A673 (cell line): Measurements from ENCODE around the gene LPO. TPM values are rescaled to one million over a fixed set of nuclear protein-coding genes. Genes with fewer than 3 reads are reported as not detected.

Experiments used
- BruUV-seq: library from RNA; stranded (reverse); fragments of 400-500 nt; replicated peaks from 2 replicates; lab custom pipeline; 2021; lab: Mats Ljungman, UMichigan
- CTCF ChIA-PET: fragments of 300-600 bp; sonication (Branson Sonifier 250); formaldehyde crosslinking; loops from one replicate; lab custom pipeline; 2022; ENCODE audit warnings: antibody characterized with exemption; lab: Charles Lee
- POLR2A ChIA-PET: fragments of 300-600 bp; sonication (Branson Sonifier 250); formaldehyde crosslinking; loops from one replicate; lab custom pipeline; 2022; ENCODE audit warnings: antibody characterized with exemption; ENCODE audit not compliant: low non-redundant PET; lab: Charles Lee
- DNase-seq: peaks from one replicate; pipeline ENCODE4 v3.0.0-alpha.2; 2015; ENCODE audit warnings: low spot score
- H3K27ac ChIP-seq: fragments of 200-600 bp; sonication (generic); 2 replicates; pipeline ENCODE4 v1.5.1; 2016; ENCODE audit warnings: mixed run types, low read depth, mild to moderate bottlenecking, mixed read lengths, antibody characterized with exemption, low read length; ENCODE audit not compliant: poor library complexity, severe bottlenecking
- H3K27me3 ChIP-seq: fragments of 200-600 bp; sonication (generic); replicated peaks from 2 replicates; pipeline ENCODE4 v1.6.1; 2017; ENCODE audit warnings: mixed run types, low read depth, mild to moderate bottlenecking, mixed read lengths, antibody characterized with exemption, low read length; ENCODE audit not compliant: insufficient read depth, poor library complexity
- H3K36me3 ChIP-seq: fragments of 200-600 bp; sonication (generic); 2 replicates; pipeline ENCODE4 v1.6.1; 2016; ENCODE audit warnings: mixed run types, mild to moderate bottlenecking, mixed read lengths, antibody characterized with exemption, low read length; ENCODE audit not compliant: insufficient read depth, poor library complexity, severe bottlenecking
- H3K4me1 ChIP-seq: fragments of 200-600 bp; sonication (generic); 2 replicates; pipeline ENCODE4 v1.6.1; 2017; ENCODE audit warnings: mixed run types, mild to moderate bottlenecking, mixed read lengths, antibody characterized with exemption, low read length; ENCODE audit not compliant: insufficient read depth, poor library complexity, severe bottlenecking
- H3K4me3 ChIP-seq: fragments of 200-600 bp; sonication (generic); 2 replicates; pipeline ENCODE4 v1.5.1; 2016; ENCODE audit warnings: low read depth, mixed run types, mild to moderate bottlenecking, mixed read lengths, low read length; ENCODE audit not compliant: poor library complexity, severe bottlenecking
- H3K9me3 ChIP-seq: fragments of 200-600 bp; sonication (generic); 2 replicates; pipeline ENCODE4 v1.6.1; 2016; ENCODE audit warnings: mixed run types, low read depth, mild to moderate bottlenecking, mixed read lengths, antibody characterized with exemption, low read length; ENCODE audit not compliant: poor library complexity, severe bottlenecking
- CTCF ChIP-seq: fragments of 300-800, 200-600 bp; sonication (generic); conservative IDR thresholded peaks from 2 replicates; pipeline ENCODE4 v1.5.1; 2017; ENCODE audit warnings: low read depth, mild to moderate bottlenecking, antibody characterized with exemption, low read length, moderate library complexity, mixed read lengths
- EZH2 ChIP-seq: fragments of 200-600 bp; sonication (generic); IDR thresholded peaks from 2 replicates; pipeline ENCODE4 v1.6.1; 2017; ENCODE audit warnings: borderline replicate concordance, low read depth, mild to moderate bottlenecking, mixed read lengths, antibody characterized with exemption, low read length; ENCODE audit not compliant: poor library complexity, severe bottlenecking
- intact Hi-C: fragments of 100-400 bp; cut with micrococcal nuclease; formaldehyde crosslinking; loops from one replicate; pipeline ENCODE4 v1.10.0; 2022; ENCODE audit not compliant: unreplicated experiment
- total RNA-seq: library from RNA; stranded (reverse); gene quantifications from 2 replicates; pipeline ENCODE4 v1.2.3, GENCODE V29; 2021

LPO gene
- total RNA-seq, 1 experiment from 2014 or later, result 0.34 TPM

- intact Hi-C loops, result no loop called here
- POLR2A ChIA-PET, result no interaction called here
- BruUV-seq, result no TSS peak
- TF ChIP-seq CTCF (no peak), EZH2 (no peak)
- DNase-seq, result no peak
- Histone ChIP-seq H3K9me3 (no peaks in the 10 kb centered on the region), H3K36me3 (no peaks in the 10 kb centered on the region), H3K27me3 (peaks cover 21% of the 10 kb centered on the region), H3K4me1 (no peaks in the 10 kb centered on the region), H3K27ac (no peak overlapping the region), H3K4me3 (no peak overlapping the region)
- CTCF ChIA-PET, result no interaction called here
These were observed 29.9 kb downstream of the LPO start for GRCh38 chr17:58268326-58268725.

DNA sequence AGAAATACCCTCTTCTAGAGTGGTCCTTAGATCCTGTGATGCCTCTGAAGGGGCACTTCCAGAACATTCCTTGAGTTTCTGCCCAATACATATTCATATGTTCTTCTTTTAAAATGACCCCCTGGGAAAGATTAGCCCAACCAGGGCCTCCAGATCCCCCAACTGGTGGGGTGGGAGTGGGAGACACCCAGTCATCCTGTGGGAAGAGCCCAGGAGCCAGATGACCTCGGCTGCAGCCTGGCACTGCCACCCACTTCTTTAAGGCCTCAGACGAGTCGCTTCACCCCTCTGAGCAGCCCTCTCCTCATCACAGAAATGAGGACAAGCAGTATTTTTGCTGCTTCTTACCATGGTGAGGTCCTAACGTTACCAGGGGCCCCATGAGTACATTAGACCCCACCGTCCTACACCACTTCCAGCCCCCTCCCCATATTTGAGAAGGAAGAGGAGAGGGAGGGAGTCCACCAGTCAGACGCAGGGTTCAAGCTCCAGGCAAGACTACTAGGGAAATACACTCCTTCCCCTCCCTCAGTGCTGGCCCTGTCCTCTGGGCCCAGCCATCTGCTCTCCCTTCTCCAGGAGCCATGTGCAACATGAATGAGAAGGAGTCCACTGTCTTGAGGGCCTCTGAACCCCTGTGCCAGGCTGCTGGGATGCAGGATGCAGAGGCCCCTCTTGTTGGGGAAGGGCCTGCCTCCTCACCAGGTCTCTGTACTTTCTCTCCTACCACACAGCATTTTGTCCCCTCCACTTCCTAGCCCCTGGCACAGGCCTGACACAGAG lies 30.6 kb downstream of the LPO start:
- DNase-seq, result no peak
- Histone ChIP-seq H3K9me3 (no peaks in the 10 kb centered on the region), H3K4me3 (no peak overlapping the region), H3K4me1 (no peaks in the 10 kb centered on the region), H3K27me3 (peaks cover 15% of the 10 kb centered on the region), H3K27ac (no peak overlapping the region), H3K36me3 (no peaks in the 10 kb centered on the region)
- TF ChIP-seq EZH2 (no peak), CTCF (no peak)
- ChIA-PET CTCF (no interaction called here), POLR2A (no interaction called here)
- intact Hi-C loops, result no loop called here
- no TSS peak for BruUV-seq

GRCh38 chr17:58269557-58270291 lies 31.3 kb downstream of the LPO start:
- Histone ChIP-seq H3K27ac (no peak overlapping the region), H3K36me3 (no peaks in the 10 kb centered on the region), H3K27me3 (peaks cover 7% of the 10 kb centered on the region), H3K4me3 (no peak overlapping the region), H3K9me3 (no peaks in the 10 kb centered on the region), H3K4me1 (no peaks in the 10 kb centered on the region)
- no peak for DNase-seq
- BruUV-seq, result no TSS peak
- ChIA-PET POLR2A (no interaction called here), CTCF (interaction anchor here (0.6 kb wide), 1 partner anchor 40 kb away, joined by 3 read pairs; no protein-coding TSS in a partner anchor)
- intact Hi-C loops, result no loop called here
- TF ChIP-seq EZH2 (no peak), CTCF (no peak)
